HL-60 (cell line): ENCODE results near the gene CDC42BPA.
"Not testable (repeated sequence)": the region's sequence is repeated elsewhere in the genome, so short reads cannot be mapped to it uniquely, and the experiment has no call there.

Source experiments
- DNase-seq, 2 experiments: peaks; one replicate each; pipeline ENCODE4 v3.0.0-alpha.2; 2010 to 2020; ENCODE audit warnings: low read depth in 1 of 2, low spot score in 1 of 2
- H3K27ac ChIP-seq: fragments of 250-450 bp; sonication (Bioruptor Pico); replicated peaks from 2 replicates; pipeline ENCODE4 v1.5.1; 2020; ENCODE audit warnings: mild to moderate bottlenecking, moderate library complexity
- H3K27me3 ChIP-seq: fragments of 250-450 bp; sonication (Bioruptor Pico); 2 replicates; pipeline ENCODE4 v1.5.1; 2021; ENCODE audit warnings: mild to moderate bottlenecking, moderate library complexity; ENCODE audit not compliant: insufficient read depth, poor library complexity, severe bottlenecking
- H3K4me3 ChIP-seq: replicated peaks from 2 replicates; pipeline ENCODE4 v1.5.1; 2011; ENCODE audit warnings: mild to moderate bottlenecking, control low read depth, low read length; ENCODE audit not compliant: insufficient read depth
- CTCF ChIP-seq: IDR thresholded peaks from one replicate; pipeline ENCODE4 v1.5.1; 2011; ENCODE audit warnings: low read length, control low read depth, inconsistent platforms; ENCODE audit not compliant: insufficient read depth
- GABPA ChIP-seq: IDR thresholded peaks from 2 replicates; pipeline ENCODE4 v1.6.1; 2012; ENCODE audit warnings: low read depth
- POLR2AphosphoS5 ChIP-seq: IDR thresholded peaks from 2 replicates; pipeline ENCODE4 v1.6.1; 2012; ENCODE audit warnings: low read depth
- REST ChIP-seq: IDR thresholded peaks from 2 replicates; pipeline ENCODE4 v1.6.1; 2012; ENCODE audit warnings: low read depth; ENCODE audit not compliant: insufficient replicate concordance
- SPI1 ChIP-seq: IDR thresholded peaks from 2 replicates; pipeline ENCODE4 v1.6.1; 2012; ENCODE audit warnings: low read depth, mild to moderate bottlenecking, borderline replicate concordance

CDC42BPA gene

DNA sequence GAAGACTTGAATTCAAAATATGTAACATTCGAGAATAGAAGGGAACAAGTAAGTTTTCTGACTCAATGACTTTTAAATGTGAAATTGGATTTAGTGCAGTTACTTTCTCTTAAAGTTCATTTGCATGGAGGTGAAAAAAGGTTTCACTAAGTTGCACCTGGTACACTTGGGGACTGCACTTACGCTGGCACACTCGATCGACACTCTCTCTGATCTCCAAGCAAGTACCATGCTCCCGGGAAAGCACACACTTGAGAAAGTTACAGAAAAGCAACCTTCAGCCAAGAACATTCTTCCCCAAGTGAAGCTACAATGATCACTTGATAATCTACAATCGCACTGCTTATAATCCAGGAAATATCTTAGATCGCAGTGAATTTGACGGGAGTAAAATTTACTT is 315.1 kb downstream of the CDC42BPA start:
- no peak overlapping the region for H3K4me3 ChIP-seq
- no peaks in the 10 kb centered on the region for H3K27me3 ChIP-seq
- DNase-seq = no peak
- TF ChIP-seq GABPA (no peak), CTCF (no peak), REST (no peak), POLR2AphosphoS5 (no peak), SPI1 (no peak)
- H3K27ac ChIP-seq = no peak overlapping the region

DNA sequence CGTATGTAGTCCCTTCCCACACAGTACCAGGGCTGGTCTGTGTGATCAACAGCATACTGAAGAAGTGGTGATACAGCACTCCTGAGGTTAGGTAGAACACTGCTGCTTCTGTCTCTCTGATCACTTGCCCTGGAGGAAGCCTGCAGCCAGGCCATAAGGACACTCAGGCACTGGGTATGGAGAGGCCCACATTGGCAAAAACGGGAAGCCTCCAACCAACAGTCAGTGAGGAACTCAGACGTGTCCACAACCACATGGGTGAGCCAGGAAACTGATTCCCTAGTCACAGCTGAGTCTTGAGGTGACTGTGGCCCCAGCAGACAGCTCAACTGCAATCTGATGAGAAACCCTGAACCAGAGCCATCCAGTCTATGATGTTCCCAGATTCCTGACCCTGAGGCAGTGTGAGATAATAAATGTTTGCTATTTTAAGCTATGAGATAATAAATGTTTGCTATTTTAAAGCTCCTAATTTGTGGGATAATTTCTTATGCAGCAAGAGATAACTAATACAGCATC is 315.7 kb downstream of the CDC42BPA start:
- H3K27me3 ChIP-seq = no peaks in the 10 kb centered on the region
- no peak overlapping the region for H3K4me3 ChIP-seq
- DNase-seq = peak in 1 of 2 experiments; percentile 76
- TF ChIP-seq GABPA = no peak
- peak; percentile 90 for TF ChIP-seq SPI1
- no peak overlapping the region for H3K27ac ChIP-seq

- H3K4me3 ChIP-seq, H3K27me3 ChIP-seq, H3K27ac ChIP-seq, DNase-seq: not testable (repeated sequence)
Observed at GRCh38 chr1:226999579-226999978, 318.7 kb downstream of the CDC42BPA start.

DNA sequence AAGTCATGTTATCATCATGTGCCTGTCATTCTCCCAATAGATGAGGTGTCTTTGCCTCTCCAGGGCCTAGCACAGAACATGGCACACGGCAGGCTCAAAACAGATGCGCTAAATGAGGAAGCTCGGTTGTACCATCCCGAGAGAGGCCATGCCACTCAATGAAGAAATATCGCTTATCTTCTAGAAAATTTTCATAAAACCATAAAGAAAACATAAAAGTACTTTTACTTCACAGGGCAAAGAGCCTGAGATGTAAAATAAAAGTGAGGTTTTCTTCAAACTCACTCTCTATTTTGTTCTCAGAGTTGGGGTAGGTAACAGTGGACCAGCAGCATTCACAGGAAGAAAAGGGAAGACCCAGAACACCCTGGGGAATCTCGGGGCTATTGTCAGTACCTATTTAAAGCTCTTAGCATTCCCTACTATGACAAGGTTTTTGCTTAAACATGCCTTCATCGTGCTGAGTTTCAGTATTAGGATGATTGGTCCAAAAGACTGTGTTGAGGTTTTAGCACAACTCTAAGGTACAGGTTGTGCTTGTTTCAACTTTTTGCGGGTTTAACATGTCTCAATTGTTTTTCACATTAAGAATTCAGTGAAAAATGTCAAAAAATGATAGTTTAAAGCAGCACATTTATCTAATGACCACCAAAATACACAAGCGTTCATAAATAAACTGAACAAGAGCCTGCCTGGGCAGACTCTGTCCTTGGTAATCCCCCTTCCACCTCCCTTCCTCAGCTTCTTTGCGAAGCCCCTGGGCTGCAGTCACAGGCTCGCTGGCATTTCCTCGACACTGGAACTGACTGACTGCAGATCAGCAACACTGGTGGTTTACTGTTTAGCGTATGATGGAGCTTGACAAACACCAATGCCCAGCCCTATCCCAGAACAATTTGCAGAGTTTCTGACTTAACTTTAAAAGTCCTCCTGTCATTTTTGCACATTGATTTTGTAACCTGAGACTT is 322.6 kb downstream of the CDC42BPA start:
- DNase-seq = no peak
- Histone ChIP-seq H3K27me3 (no peaks in the 10 kb centered on the region), H3K27ac (no peak overlapping the region), H3K4me3 (no peak overlapping the region)
- TF ChIP-seq REST = no peak
- no peak for TF ChIP-seq CTCF
- TF ChIP-seq POLR2AphosphoS5 = no peak
- TF ChIP-seq GABPA = no peak
- TF ChIP-seq SPI1 = no peak
